GM12878 (cell line): ENCODE results near the gene WNT7A. TPM values are rescaled to one million over a fixed set of nuclear protein-coding genes. Genes with fewer than 3 reads are reported as not detected.
"Not testable (repeated sequence)": the region's sequence is repeated elsewhere in the genome, so short reads cannot be mapped to it uniquely, and the experiment has no call there.

ENCODE experiments used
- ATAC-seq: fragments of 200-7000 bp; cut with Tn5 transposase; 3 replicates; pipeline ENCODE4 v1.9.1; 2020; ENCODE audit warnings: mild to moderate bottlenecking, moderate library complexity
- BruUV-seq: library from RNA; stranded (reverse); fragments of 400-500 nt; replicated peaks from 2 replicates; lab custom pipeline; 2021; lab: Mats Ljungman, UMichigan
- CTCF ChIA-PET: fragments of 300-600 bp; sonication (Branson Sonifier 250); formaldehyde crosslinking; extraction: SDS; loops from one replicate; lab custom pipeline; 2021; ENCODE audit warnings: inconsistent platforms; lab: Yijun Ruan, JAX
- POLR2A ChIA-PET: fragments of 350-600 bp; formaldehyde crosslinking; extraction: SDS; loops from one replicate; lab custom pipeline; 2021; ENCODE audit warnings: inconsistent platforms; lab: Charles Lee
- RAD21 ChIA-PET: fragments of 300-600 bp; sonication (Branson Sonifier 250); formaldehyde crosslinking; loops from one replicate; lab custom pipeline; 2023; ENCODE audit warnings: antibody characterized with exemption; ENCODE audit not compliant: unreplicated experiment; lab: Charles Lee
- SMC1A ChIA-PET: fragments of 300-600 bp; sonication (Branson Sonifier 250); formaldehyde crosslinking; loops from one replicate; lab custom pipeline; 2023; ENCODE audit not compliant: unreplicated experiment, uncharacterized antibody; lab: Charles Lee
- DNase-seq: peaks from one replicate; pipeline ENCODE4 v3.0.0-alpha.2; 2011; ENCODE audit warnings: low read depth, low spot score
- FAIRE-seq: peaks from 3 replicates; lab custom pipeline; 2011; peaks lifted over from hg19 to GRCh38; lab: Jason Lieb, UNC
- H2AFZ ChIP-seq: 2 replicates; pipeline ENCODE4 v1.6.0; 2011; ENCODE audit warnings: low read depth, low read length, control low read depth; ENCODE audit not compliant: control insufficient read depth
- H3K27ac ChIP-seq: 2 replicates; pipeline ENCODE4 v1.5.1; 2011; ENCODE audit warnings: control low read depth; ENCODE audit not compliant: control insufficient read depth, insufficient read depth
- H3K27me3 ChIP-seq, 2 experiments: replicated peaks in 1 of 2; 2 replicates each; pipeline versions ENCODE4 v1.6.0 to v1.6.1; 2011; ENCODE audit warnings: low read length in 1 of 2; ENCODE audit not compliant: control insufficient read depth in 2 of 2, insufficient read depth in 2 of 2
- H3K36me3 ChIP-seq, 2 experiments: 2 replicates each; pipeline ENCODE4 v1.5.1; 2011; ENCODE audit warnings: low read length in 1 of 2; ENCODE audit not compliant: control insufficient read depth in 2 of 2, insufficient read depth in 2 of 2
- H3K4me1 ChIP-seq: 2 replicates; pipeline ENCODE4 v1.6.1; 2011; ENCODE audit warnings: mild to moderate bottlenecking, low read length, moderate library complexity, mixed read lengths; ENCODE audit not compliant: control insufficient read depth, insufficient read depth
- H3K4me2 ChIP-seq: 2 replicates; pipeline ENCODE4 v1.6.0; 2011; ENCODE audit warnings: control low read depth; ENCODE audit not compliant: control insufficient read depth, insufficient read depth
- H3K4me3 ChIP-seq: fragments of 200-600 bp; sonication (generic); 2 replicates; pipeline ENCODE4 v1.5.1; 2016
- H3K79me2 ChIP-seq: 2 replicates; pipeline ENCODE4 v1.6.0; 2011; ENCODE audit warnings: low read length; ENCODE audit not compliant: control insufficient read depth, insufficient read depth
- H3K9ac ChIP-seq: 2 replicates; pipeline ENCODE4 v1.8.0; 2011; ENCODE audit warnings: low read length, control low read depth, mixed read lengths; ENCODE audit not compliant: control insufficient read depth, insufficient read depth
- H3K9me3 ChIP-seq: replicated peaks from 3 replicates; pipeline ENCODE4 v1.5.1; 2011; ENCODE audit warnings: mild to moderate bottlenecking, low read length; ENCODE audit not compliant: control insufficient read depth, insufficient read depth
- H4K20me1 ChIP-seq: 2 replicates; pipeline ENCODE4 v1.6.0; 2011; ENCODE audit not compliant: control insufficient read depth, insufficient read depth
- E2F4 ChIP-seq: IDR thresholded peaks from 2 replicates; pipeline ENCODE4 v1.6.1; 2012; ENCODE audit warnings: low read depth, low read length, improper control_type of control experiment
- EED ChIP-seq: sonication (generic); IDR thresholded peaks from 2 replicates; pipeline ENCODE4 v1.6.1; 2016; ENCODE audit warnings: antibody characterized with exemption, low read depth
- EZH2 ChIP-seq: IDR thresholded peaks from 2 replicates; pipeline ENCODE4 v1.6.1; 2012; ENCODE audit warnings: low read depth, mild to moderate bottlenecking, control low read depth, inconsistent platforms, low read length, borderline replicate concordance; ENCODE audit not compliant: control insufficient read depth
- KDM1A ChIP-seq: fragments of 200-600 bp; sonication (generic); IDR thresholded peaks from 2 replicates; pipeline ENCODE4 v1.6.1; 2016; ENCODE audit warnings: borderline replicate concordance
- NFYB ChIP-seq: IDR thresholded peaks from 2 replicates; pipeline ENCODE4 v1.6.1; 2011; ENCODE audit warnings: low read depth, mild to moderate bottlenecking, low read length, improper control_type of control experiment, moderate library complexity; ENCODE audit not compliant: insufficient read depth
- PAX5 ChIP-seq: IDR thresholded peaks from 2 replicates; pipeline ENCODE4 v1.6.1; 2011; ENCODE audit warnings: low read depth, low read length, borderline replicate concordance
- RUNX3 ChIP-seq: IDR thresholded peaks from 2 replicates; pipeline ENCODE4 v1.6.1; 2012; ENCODE audit warnings: low read length, inconsistent platforms
- SIX5 ChIP-seq: IDR thresholded peaks from 2 replicates; pipeline ENCODE4 v1.6.1; 2011; ENCODE audit warnings: mild to moderate bottlenecking, low read depth, low read length, moderate library complexity; ENCODE audit not compliant: severe bottlenecking
- ZBTB33 ChIP-seq: fragments of 450-650 bp; IDR thresholded peaks from 2 replicates; pipeline ENCODE4 v1.6.1; 2017; ENCODE audit warnings: mild to moderate bottlenecking
- ZNF622 ChIP-seq: fragments of 450-650 bp; IDR thresholded peaks from 2 replicates; pipeline ENCODE4 v1.6.1; 2017; ENCODE audit warnings: mild to moderate bottlenecking, inconsistent platforms
- WGBS: methylation state at CpG from one replicate; pipeline ENCODE4 v1.1.6; 2016; ENCODE audit warnings: low lambda C conversion rate; ENCODE audit not compliant: insufficient replicate concordance, insufficient coverage; ENCODE audit errors: missing lambda C conversion rate; 5-methylcytosine and 5-hydroxymethylcytosine counted together
- in situ Hi-C: fragments of 300-500 bp; cut with MboI; formaldehyde crosslinking; loops from 9 replicates; pipeline ENCODE4 v1.14.3; 2018; ENCODE audit warnings: mixed read lengths
- intact Hi-C: fragments of 100-400 bp; cut with micrococcal nuclease; formaldehyde crosslinking; loops from one replicate; pipeline ENCODE4 v1.14.2; 2022; ENCODE audit not compliant: unreplicated experiment
- polyA plus RNA-seq, 11 experiments: library from polyadenylated mRNA; depleted of rRNA in 4 of 11; unstranded in 6 of 11; stranded (reverse) in 5 of 11; fragments of >200 nt; fragmentation: Nextera tagmentation in 4 of 11; fragmentation: Illumina TruSeq in 1 of 11; extraction: Ambion mirVana in 4 of 11; extraction: Trizol in 1 of 11; gene quantifications; 1 replicate in 1 of 11; 2 replicates in 10 of 11; pipeline versions ENCODE4 v1.2.1 to v1.2.3, GENCODE V29; 2011 to 2016; ENCODE audit warnings: inconsistent platforms in 2 of 11, missing spikeins in 2 of 11, low read depth in 1 of 11
- total RNA-seq, 4 experiments: library from RNA; depleted of rRNA in 3 of 4; stranded (reverse); fragments of >200 nt in 3 of 4; fragmentation: Illumina TruSeq in 1 of 4; extraction: Trizol in 1 of 4; gene quantifications; 2 replicates each; pipeline versions ENCODE4 v1.2.1 to v1.2.3, GENCODE V29; 2013 to 2021

WNT7A gene
- total and polyA plus RNA-seq, 10 of the 15 experiments (the other 5 are each of a cell fraction or from before 2014, with no cell fraction given), result 0.08 TPM; not detected in 9

GRCh38 chr3:13856628-13857027, 23.2 kb downstream of the WNT7A start:
- in situ Hi-C loops, intact Hi-C loops, H3K79me2 ChIP-seq, POLR2A ChIA-PET, H3K27ac ChIP-seq, RAD21 ChIA-PET, SMC1A ChIA-PET, ATAC-seq, DNase-seq, H3K9ac ChIP-seq, H4K20me1 ChIP-seq, H2AFZ ChIP-seq, H3K4me2 ChIP-seq, BruUV-seq, CTCF ChIA-PET, H3K4me3 ChIP-seq, H3K27me3 ChIP-seq, H3K9me3 ChIP-seq, FAIRE-seq, H3K36me3 ChIP-seq, H3K4me1 ChIP-seq: not testable (repeated sequence)
- WGBS, result 0% methylated on average over 1 of the region's 1 CpG

GRCh38 chr3:13856006-13856405, 23.9 kb downstream of the WNT7A start:
- SMC1A ChIA-PET, result no interaction called here
- no TSS peak for BruUV-seq

More at GRCh38 chr3:13856006-13856405, 23.9 kb downstream of the WNT7A start:
- no peaks in the 10 kb centered on the region for H3K9me3 ChIP-seq
- ChIA-PET RAD21 (no interaction called here), POLR2A (no interaction called here), CTCF (no interaction called here)
- H4K20me1 ChIP-seq, result no peaks in the 10 kb centered on the region
- H2AFZ ChIP-seq, result no peak overlapping the region
- no peak overlapping the region for H3K27ac ChIP-seq
- no peak for DNase-seq
- WGBS, result 16% methylated on average over 6 of the region's 7 CpGs
- no peaks in the 10 kb centered on the region for H3K4me1 ChIP-seq
- in situ Hi-C loops, result no loop called here
- H3K79me2 ChIP-seq, result no peaks in the 10 kb centered on the region
- H3K4me2 ChIP-seq, result no peak overlapping the region
- H3K9ac ChIP-seq, result no peak overlapping the region
- no peak for ATAC-seq
- no peaks in the 10 kb centered on the region for H3K36me3 ChIP-seq
- FAIRE-seq, result no peak
- no peaks in the 10 kb centered on the region for H3K27me3 ChIP-seq
- no peak overlapping the region for H3K4me3 ChIP-seq
- TF ChIP-seq EZH2, result no peak
- TF ChIP-seq ZBTB33, result no peak
- TF ChIP-seq RUNX3, result no peak
- TF ChIP-seq KDM1A, result no peak
- TF ChIP-seq NFYB, result no peak
- no peak for TF ChIP-seq PAX5
- no peak for TF ChIP-seq ZNF622
- no peak for TF ChIP-seq EED
- no peak for TF ChIP-seq E2F4
- TF ChIP-seq SIX5, result no peak
- intact Hi-C loops, result no loop called here
